H1 (cell line): Measurements from ENCODE around the gene SGSM1. TPM values are rescaled to one million over a fixed set of nuclear protein-coding genes. Genes with fewer than 3 reads are reported as not detected.

ENCODE experiments used
- polyA plus RNA-seq, 7 experiments: library from polyadenylated mRNA; depleted of rRNA in 3 of 7; stranded (reverse) in 5 of 7; unstranded in 2 of 7; fragments of >200 nt in 5 of 7; fragments of 200-250 nt in 2 of 7; gene quantifications; 1 replicate in 5 of 7; 2 replicates in 1 of 7; 4 replicates in 1 of 7; pipeline versions ENCODE4 v1.2.1 to v1.2.3, GENCODE V29; 2011 to 2013; ENCODE audit warnings: missing spikeins in 2 of 7, mixed read lengths in 2 of 7
- total RNA-seq: library from RNA; stranded (reverse); fragmentation: NEBNext Ultra II Directional; extraction: Animal tissue kit (Norgen Biotek cat#: 25700); gene quantifications from 2 replicates; pipeline ENCODE4 v1.2.1, GENCODE V29; 2021
- TF ChIP-seq, protein P1 (sequence below): IDR thresholded peaks from 2 replicates; pipeline ENCODE4 v1.6.1; 2012; ENCODE audit warnings: inconsistent platforms

The SGSM1 gene
- total and polyA plus RNA-seq, 2 of the 8 experiments (the other 6 are each of a cell fraction or from before 2014, with no cell fraction given) = 2.8 to 5.2 TPM

DNA sequence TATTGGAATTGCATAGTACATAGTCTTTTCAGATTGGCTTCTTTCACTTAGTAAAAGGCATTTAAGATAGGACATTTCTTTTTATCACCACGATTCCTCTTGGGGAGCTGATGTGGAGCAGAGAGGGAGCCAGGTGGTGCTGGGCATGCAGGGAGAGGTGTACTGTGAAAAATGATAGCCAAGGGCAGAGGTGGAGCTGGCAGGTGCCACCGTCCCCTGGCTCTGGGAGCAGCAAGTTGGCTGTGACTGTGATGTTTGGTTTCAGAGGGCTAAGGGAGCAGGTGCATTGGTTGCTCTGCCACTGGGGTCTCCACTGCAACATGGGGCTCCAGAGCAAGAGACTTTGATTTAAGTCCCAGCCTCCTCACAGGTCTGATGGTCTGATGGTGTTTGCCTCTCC, 16.5 kb downstream of the SGSM1 start (continued):
- TF ChIP-seq, protein P1, sequence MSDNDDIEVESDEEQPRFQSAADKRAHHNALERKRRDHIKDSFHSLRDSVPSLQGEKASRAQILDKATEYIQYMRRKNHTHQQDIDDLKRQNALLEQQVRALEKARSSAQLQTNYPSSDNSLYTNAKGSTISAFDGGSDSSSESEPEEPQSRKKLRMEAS = no peak
- TF ChIP-seq, all 59 proteins: peak for 0
